ENCODE data around the gene OAS3.

- TF ChIP-seq CTCF (IDR thresholded peaks at IDR 0.05; ENCODE audit: low read depth, low read length) (no peak), EZH2phosphoT487 (IDR thresholded peaks at IDR 0.05; ENCODE audit: low read depth) (no peak)
Measured at GRCh38 chr12:112947314-112947713, 9.0 kb downstream of the OAS3 start.

Measured in OCI-LY3 (cell line).